Mammary epithelial cell (primary cell): ENCODE measurements around the gene MS4A4A.

Source experiments
- CTCF ChIP-seq, 2 donors: IDR thresholded peaks in 1 of 2; conservative IDR thresholded peaks in 1 of 2; 2 replicates each; pipeline ENCODE4 v1.5.1; 2011 to 2012; ENCODE audit warnings: inconsistent platforms in 2 of 2, low read length in 2 of 2, mild to moderate bottlenecking in 2 of 2, control low read depth in 1 of 2, low read depth in 1 of 2; ENCODE audit not compliant: insufficient read depth in 1 of 2; ENCODE audit errors: extremely low read depth in 1 of 2
- EZH2 ChIP-seq: IDR thresholded peaks from 2 replicates; pipeline ENCODE4 v1.6.1; 2012; ENCODE audit warnings: low read length, inconsistent platforms, borderline replicate concordance

- TF ChIP-seq CTCF (conservative IDR thresholded peaks at IDR 0.05 in 1 of 2, IDR thresholded peaks at IDR 0.05 in 1 of 2; ENCODE audit: extremely low read depth in 1 of 2, insufficient read depth in 1 of 2, low read depth in 1 of 2, low read length in 2 of 2) = no peak
- TF ChIP-seq EZH2 = no peak
Measured at GRCh38 chr11:60348116-60348515, 67.7 kb downstream of the MS4A4A start.
